CD4-positive, alpha-beta T cell treated with Interleukin-4 for 1 hour (primary cell): Measurements from ENCODE around the gene HOXA13.

Experiments
- DNase-seq, 2 donors: peaks; one replicate each; pipeline ENCODE4 v3.0.0-alpha.2; 2020 to 2022

HOXA13 gene

GRCh38 chr7:27191833-27192545, 7.9 kb downstream of the HOXA13 start:
- no peak for DNase-seq

- no peak for DNase-seq
These were observed 8.6 kb downstream of the HOXA13 start for GRCh38 chr7:27191161-27191731.

GRCh38 chr7:27189997-27190748, 9.7 kb downstream of the HOXA13 start:
- no peak for DNase-seq

GRCh38 chr7:27189295-27189996, 10.4 kb downstream of the HOXA13 start:
- DNase-seq = peak in 1 of 2 donors; percentile 9

- peak in 1 of 2 donors; percentile 37 for DNase-seq
These were observed 11.3 kb downstream of the HOXA13 start for GRCh38 chr7:27188386-27189294.

GRCh38 chr7:27187475-27188385, 12.2 kb downstream of the HOXA13 start:
- peak in 1 of 2 donors; percentile 11 for DNase-seq

GRCh38 chr7:27186668-27187474, 13.0 kb downstream of the HOXA13 start:
- DNase-seq = no peak

- DNase-seq = peak in 1 of 2 donors; percentile 11
These were observed 13.8 kb downstream of the HOXA13 start for GRCh38 chr7:27185854-27186667.

GRCh38 chr7:27185013-27185853, 14.7 kb downstream of the HOXA13 start, which contains the start of gene HOXA11:
HOXA11 (minus strand) TSS chr7:27185232; CDS start chr7:27185144, 88 bp downstream.
- peak in 1 of 2 donors; percentile 11 for DNase-seq

- no peak for DNase-seq
These were observed 15.4 kb downstream of the HOXA13 start for GRCh38 chr7:27184337-27185012.

- DNase-seq = no peak
These were observed 16.1 kb downstream of the HOXA13 start for GRCh38 chr7:27183682-27184336.

- DNase-seq = peak in 1 of 2 donors; percentile 9
These were observed 16.8 kb downstream of the HOXA13 start for GRCh38 chr7:27182861-27183681.

GRCh38 chr7:27182285-27182841, 17.5 kb downstream of the HOXA13 start:
- peak in 1 of 2 donors; percentile 9 for DNase-seq

GRCh38 chr7:27181795-27182275, 18.1 kb downstream of the HOXA13 start:
- DNase-seq = peak in 1 of 2 donors; percentile 4
